ENCODE results near the gene PRUNE2. TPM values are rescaled to one million over a fixed set of nuclear protein-coding genes. Genes with fewer than 3 reads are reported as not detected.

PRUNE2 gene
- total RNA-seq, 4 donors from 2014 or later: 3.6 to 16.2 (median 6.4) TPM

- 65% methylated on average over 6 of the region's 6 CpGs for WGBS
- H3K4me3 ChIP-seq: no peak overlapping the region
- TF ChIP-seq POLR2A (IDR thresholded peaks at IDR 0.05) (no peak), EP300 (IDR thresholded peaks at IDR 0.05) (no peak), POLR2AphosphoS5 (IDR thresholded peaks at IDR 0.05) (no peak)
- TF ChIP-seq, protein P1, sequence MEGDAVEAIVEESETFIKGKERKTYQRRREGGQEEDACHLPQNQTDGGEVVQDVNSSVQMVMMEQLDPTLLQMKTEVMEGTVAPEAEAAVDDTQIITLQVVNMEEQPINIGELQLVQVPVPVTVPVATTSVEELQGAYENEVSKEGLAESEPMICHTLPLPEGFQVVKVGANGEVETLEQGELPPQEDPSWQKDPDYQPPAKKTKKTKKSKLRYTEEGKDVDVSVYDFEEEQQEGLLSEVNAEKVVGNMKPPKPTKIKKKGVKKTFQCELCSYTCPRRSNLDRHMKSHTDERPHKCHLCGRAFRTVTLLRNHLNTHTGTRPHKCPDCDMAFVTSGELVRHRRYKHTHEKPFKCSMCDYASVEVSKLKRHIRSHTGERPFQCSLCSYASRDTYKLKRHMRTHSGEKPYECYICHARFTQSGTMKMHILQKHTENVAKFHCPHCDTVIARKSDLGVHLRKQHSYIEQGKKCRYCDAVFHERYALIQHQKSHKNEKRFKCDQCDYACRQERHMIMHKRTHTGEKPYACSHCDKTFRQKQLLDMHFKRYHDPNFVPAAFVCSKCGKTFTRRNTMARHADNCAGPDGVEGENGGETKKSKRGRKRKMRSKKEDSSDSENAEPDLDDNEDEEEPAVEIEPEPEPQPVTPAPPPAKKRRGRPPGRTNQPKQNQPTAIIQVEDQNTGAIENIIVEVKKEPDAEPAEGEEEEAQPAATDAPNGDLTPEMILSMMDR (IDR thresholded peaks at IDR 0.05): peak in 1 of 2 donors; percentile 39
- H3K4me1 ChIP-seq: peaks cover 7% of the 10 kb centered on the region
- DNase-seq (ENCODE audit: low spot score in 2 of 2): no peak
- no peaks in the 10 kb centered on the region for H3K36me3 ChIP-seq
- no peaks in the 10 kb centered on the region for H3K27me3 ChIP-seq
- no peaks in the 10 kb centered on the region for H3K9me3 ChIP-seq
- H3K27ac ChIP-seq: no peak overlapping the region
Measured at GRCh38 chr9:76658510-76659231, 247.2 kb downstream of the PRUNE2 start.

DNA sequence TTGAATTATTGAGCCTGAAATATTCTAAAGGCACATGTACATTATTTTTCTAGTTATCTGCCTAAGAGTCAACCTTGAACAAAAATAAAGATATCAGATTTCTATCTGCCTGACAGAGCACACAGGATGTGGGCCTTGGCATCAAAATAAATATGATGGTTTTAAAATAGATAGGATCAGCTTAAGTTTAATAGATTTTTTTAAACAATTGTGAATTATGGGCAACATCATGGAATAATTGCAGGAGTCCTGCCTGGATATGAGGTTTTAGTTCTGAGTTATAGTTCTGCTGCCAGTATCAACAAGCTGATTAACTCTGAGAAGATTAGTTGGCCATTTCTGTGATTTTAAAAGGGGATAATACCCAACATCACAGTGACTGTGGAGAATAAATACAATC is 248.6 kb downstream of the PRUNE2 start:
- DNase-seq (ENCODE audit: low spot score in 2 of 2): no peak
- no peak overlapping the region for H3K27ac ChIP-seq
- H3K9me3 ChIP-seq: no peaks in the 10 kb centered on the region

DNA sequence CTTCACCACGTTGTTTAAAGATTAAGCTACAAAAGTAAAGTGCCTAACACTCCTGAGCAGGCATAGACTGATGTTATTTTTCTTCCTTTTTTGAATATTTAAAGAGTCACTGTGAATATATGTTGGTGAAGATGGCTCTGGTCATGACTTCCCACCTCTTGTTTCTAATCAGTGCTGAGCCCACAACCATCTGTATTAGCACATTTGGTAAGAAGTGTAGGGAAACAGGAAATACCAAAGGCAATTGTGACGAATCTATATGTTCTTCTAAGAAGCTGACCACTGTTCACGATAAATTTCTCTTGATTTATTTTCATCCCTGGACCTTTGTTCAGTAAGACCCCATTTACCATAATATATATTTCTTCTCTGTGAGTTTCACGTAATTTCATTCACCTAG is 249.9 kb downstream of the PRUNE2 start:
- Histone ChIP-seq H3K4me3 (no peak overlapping the region), H3K36me3 (no peaks in the 10 kb centered on the region), H3K9me3 (no peaks in the 10 kb centered on the region), H3K4me1 (peaks cover 18% of the 10 kb centered on the region), H3K27me3 (no peaks in the 10 kb centered on the region), H3K27ac (no peak overlapping the region)
- TF ChIP-seq EP300 (IDR thresholded peaks at IDR 0.05) (no peak), POLR2A (IDR thresholded peaks at IDR 0.05) (no peak), POLR2AphosphoS5 (IDR thresholded peaks at IDR 0.05) (no peak)
- TF ChIP-seq, protein P1 (IDR thresholded peaks at IDR 0.05): no peak
- 83% methylated on average over 4 of the region's 4 CpGs for WGBS
- DNase-seq (ENCODE audit: low spot score in 2 of 2): no peak

More for the DNA sequence above, 248.6 kb downstream of the PRUNE2 start:
- TF ChIP-seq POLR2AphosphoS5 (IDR thresholded peaks at IDR 0.05): no peak
- TF ChIP-seq POLR2A (IDR thresholded peaks at IDR 0.05): no peak
- TF ChIP-seq, protein P1 (IDR thresholded peaks at IDR 0.05): no peak
- no peak for TF ChIP-seq EP300 (IDR thresholded peaks at IDR 0.05)
- Histone ChIP-seq H3K4me3 (no peak overlapping the region), H3K4me1 (peaks cover 11% of the 10 kb centered on the region), H3K27me3 (no peaks in the 10 kb centered on the region), H3K36me3 (no peaks in the 10 kb centered on the region)

DNA sequence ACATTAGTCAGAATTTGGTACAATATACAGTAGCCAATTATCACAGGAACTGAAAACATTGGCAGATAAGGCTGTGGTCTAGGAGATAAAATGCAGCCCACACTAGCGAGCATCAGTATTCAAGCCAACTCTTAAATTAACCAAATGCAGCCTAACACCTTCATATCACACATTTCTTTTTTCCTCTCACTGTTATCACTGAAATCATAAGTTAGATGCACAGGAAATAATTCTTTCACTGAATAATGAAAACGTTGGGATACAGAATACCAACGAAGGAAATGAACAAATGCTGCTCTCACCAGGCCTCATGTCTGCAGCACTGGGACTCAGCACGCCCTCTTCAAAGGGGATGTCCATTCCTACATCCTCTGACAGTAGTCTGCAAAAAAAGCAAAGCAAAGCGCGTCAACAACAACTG is 250.8 kb downstream of the PRUNE2 start:
- Histone ChIP-seq H3K27ac (no peak overlapping the region), H3K4me1 (peaks cover 18% of the 10 kb centered on the region)
- WGBS: 75% methylated on average over 6 of the region's 6 CpGs

DNA sequence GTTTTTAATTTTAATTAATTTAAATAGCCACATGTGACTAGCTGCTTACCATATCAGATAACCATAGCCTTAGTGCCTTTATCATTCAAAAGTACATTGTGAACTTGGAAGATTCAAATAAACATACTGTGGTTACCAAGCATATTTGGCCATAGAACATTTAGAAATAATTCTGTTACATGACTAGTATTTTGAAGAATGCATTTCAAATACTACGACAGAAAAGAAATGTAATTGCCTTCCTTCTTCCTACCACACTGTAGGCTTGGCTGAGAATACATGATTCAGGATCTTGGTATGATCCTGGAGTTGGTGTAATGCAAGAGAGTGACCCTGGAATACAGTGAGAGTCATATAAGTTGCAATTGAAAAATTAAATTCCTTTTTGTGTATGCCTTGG is 251.3 kb downstream of the PRUNE2 start:
- Histone ChIP-seq H3K27me3 (no peaks in the 10 kb centered on the region), H3K27ac (peak overlapping the region; percentile 13), H3K4me3 (no peak overlapping the region), H3K36me3 (no peaks in the 10 kb centered on the region), H3K9me3 (no peaks in the 10 kb centered on the region), H3K4me1 (peaks cover 18% of the 10 kb centered on the region)
- DNase-seq (ENCODE audit: low spot score in 2 of 2): no peak
- TF ChIP-seq POLR2AphosphoS5 (IDR thresholded peaks at IDR 0.05): no peak
- no peak for TF ChIP-seq POLR2A (IDR thresholded peaks at IDR 0.05)
- TF ChIP-seq, protein P1 (IDR thresholded peaks at IDR 0.05): no peak
- TF ChIP-seq EP300 (IDR thresholded peaks at IDR 0.05): no peak
- 36% methylated on average over 1 of the region's 1 CpG for WGBS

More for the DNA sequence above, 250.8 kb downstream of the PRUNE2 start:
- Histone ChIP-seq H3K27me3 (no peaks in the 10 kb centered on the region), H3K36me3 (no peaks in the 10 kb centered on the region), H3K4me3 (no peak overlapping the region), H3K9me3 (no peaks in the 10 kb centered on the region)
- no peak for TF ChIP-seq POLR2AphosphoS5 (IDR thresholded peaks at IDR 0.05)
- TF ChIP-seq, protein P1 (IDR thresholded peaks at IDR 0.05): no peak
- no peak for TF ChIP-seq EP300 (IDR thresholded peaks at IDR 0.05)
- TF ChIP-seq POLR2A (IDR thresholded peaks at IDR 0.05): no peak
- no peak for DNase-seq (ENCODE audit: low spot score in 2 of 2)
